Neural cell (in vitro differentiated cells): ENCODE measurements around the gene PDCD1LG2. TPM values are rescaled to one million over a fixed set of nuclear protein-coding genes. Genes with fewer than 3 reads are reported as not detected.

Experiments
- H2AFZ ChIP-seq: fragments of 200-600, 300-800 bp; sonication (generic), shearing (Covaris generic); 2 replicates; pipeline ENCODE4 v1.6.0; 2014; ENCODE audit warnings: low read depth, mild to moderate bottlenecking, antibody characterized with exemption, low read length, moderate library complexity
- H3F3A ChIP-seq: fragments of 200-600 bp; shearing (Covaris generic); 2 replicates; pipeline ENCODE4 v1.6.1; 2016; ENCODE audit warnings: mild to moderate bottlenecking, moderate library complexity, mixed read lengths, antibody characterized with exemption, low read length; ENCODE audit not compliant: insufficient read depth, poor library complexity, severe bottlenecking
- H3K27ac ChIP-seq: fragments of 200-600, 300-800 bp; sonication (generic), shearing (Covaris generic); 2 replicates; pipeline ENCODE4 v1.5.1; 2014; ENCODE audit warnings: mild to moderate bottlenecking, low read length, moderate library complexity
- H3K27me3 ChIP-seq: fragments of 300-800, 200-600 bp; sonication (generic), shearing (Covaris generic); 2 replicates; pipeline ENCODE4 v1.6.0; 2014; ENCODE audit warnings: mild to moderate bottlenecking, low read depth, low read length, moderate library complexity; ENCODE audit not compliant: insufficient read depth
- H3K36me3 ChIP-seq: fragments of 300-800, 200-600 bp; sonication (generic), shearing (Covaris generic); 2 replicates; pipeline ENCODE4 v1.5.1; 2014; ENCODE audit warnings: mild to moderate bottlenecking, antibody characterized with exemption, low read length, moderate library complexity; ENCODE audit not compliant: insufficient read depth
- H3K4me2 ChIP-seq: fragments of 300-800, 200-600 bp; sonication (generic), shearing (Covaris generic); 2 replicates; pipeline ENCODE4 v1.6.0; 2014; ENCODE audit warnings: mild to moderate bottlenecking, low read length
- H3K4me3 ChIP-seq: fragments of 300-800, 200-600 bp; sonication (generic), shearing (Covaris generic); 2 replicates; pipeline ENCODE4 v1.5.1; 2014; ENCODE audit warnings: mild to moderate bottlenecking, low read length, moderate library complexity
- H3K79me2 ChIP-seq: fragments of 200-600 bp; shearing (Covaris generic); replicated peaks from 2 replicates; pipeline ENCODE4 v1.6.0; 2014; ENCODE audit warnings: mild to moderate bottlenecking, low read length, moderate library complexity; ENCODE audit not compliant: insufficient read depth
- H3K9ac ChIP-seq: fragments of 300-800, 200-600 bp; sonication (generic), shearing (Covaris generic); 2 replicates; pipeline ENCODE4 v1.6.1; 2016; ENCODE audit warnings: mild to moderate bottlenecking, low read length, mixed read lengths
- H3K9me2 ChIP-seq: fragments of 200-600 bp; shearing (Covaris generic); 2 replicates; pipeline ENCODE4 v1.6.1; 2016; ENCODE audit warnings: mild to moderate bottlenecking, low read length, mixed read lengths; ENCODE audit not compliant: insufficient read depth
- H3K9me3 ChIP-seq: fragments of 200-600, 300-800 bp; sonication (generic), shearing (Covaris generic); 2 replicates; pipeline ENCODE4 v1.6.1; 2016; ENCODE audit warnings: mild to moderate bottlenecking, mixed run types, low read length, moderate library complexity, mixed read lengths
- H4K20me1 ChIP-seq: fragments of 200-600 bp; shearing (Covaris generic); 2 replicates; pipeline ENCODE4 v1.6.1; 2016; ENCODE audit warnings: mild to moderate bottlenecking, mixed run types; ENCODE audit not compliant: insufficient read depth
- CTCF ChIP-seq: fragments of 450-650 bp; IDR thresholded peaks from 2 replicates; pipeline ENCODE4 v1.5.1; 2014; ENCODE audit warnings: antibody characterized with exemption, mild to moderate bottlenecking, moderate library complexity; ENCODE audit not compliant: poor library complexity, severe bottlenecking
- EZH2 ChIP-seq: fragments of 200-600, 300-800 bp; shearing (Covaris generic), sonication (generic); IDR thresholded peaks from 2 replicates; pipeline ENCODE4 v1.6.1; 2014; ENCODE audit warnings: antibody characterized with exemption, low read length, borderline replicate concordance, mild to moderate bottlenecking; ENCODE audit not compliant: insufficient read depth, poor library complexity, severe bottlenecking
- MXI1 ChIP-seq: fragments of 450-650 bp; conservative IDR thresholded peaks from 2 replicates; pipeline ENCODE4 v1.6.1; 2014; ENCODE audit warnings: antibody characterized with exemption, mild to moderate bottlenecking; ENCODE audit not compliant: poor library complexity, severe bottlenecking
- RAD21 ChIP-seq: fragments of 450-650 bp; conservative IDR thresholded peaks from 2 replicates; pipeline ENCODE4 v1.6.1; 2014; ENCODE audit warnings: antibody characterized with exemption, mild to moderate bottlenecking, moderate library complexity
- REST ChIP-seq: IDR thresholded peaks from 2 replicates; pipeline ENCODE4 v1.6.1; 2012; ENCODE audit warnings: borderline replicate concordance
- SMC3 ChIP-seq: fragments of 450-650 bp; conservative IDR thresholded peaks from 2 replicates; pipeline ENCODE4 v1.6.1; 2014; ENCODE audit warnings: antibody characterized with exemption, mild to moderate bottlenecking, moderate library complexity; ENCODE audit not compliant: poor library complexity
- TAF1 ChIP-seq: IDR thresholded peaks from 2 replicates; pipeline ENCODE4 v1.6.1; 2012; ENCODE audit warnings: low read depth
- polyA plus RNA-seq: library from polyadenylated mRNA; depleted of rRNA; stranded (reverse); fragments of >200 nt; gene quantifications from 2 replicates; pipeline ENCODE4 v1.2.3, GENCODE V29; 2014

Gene PDCD1LG2
- polyA plus RNA-seq, 1 donor from 2014 or later, result not detected

DNA sequence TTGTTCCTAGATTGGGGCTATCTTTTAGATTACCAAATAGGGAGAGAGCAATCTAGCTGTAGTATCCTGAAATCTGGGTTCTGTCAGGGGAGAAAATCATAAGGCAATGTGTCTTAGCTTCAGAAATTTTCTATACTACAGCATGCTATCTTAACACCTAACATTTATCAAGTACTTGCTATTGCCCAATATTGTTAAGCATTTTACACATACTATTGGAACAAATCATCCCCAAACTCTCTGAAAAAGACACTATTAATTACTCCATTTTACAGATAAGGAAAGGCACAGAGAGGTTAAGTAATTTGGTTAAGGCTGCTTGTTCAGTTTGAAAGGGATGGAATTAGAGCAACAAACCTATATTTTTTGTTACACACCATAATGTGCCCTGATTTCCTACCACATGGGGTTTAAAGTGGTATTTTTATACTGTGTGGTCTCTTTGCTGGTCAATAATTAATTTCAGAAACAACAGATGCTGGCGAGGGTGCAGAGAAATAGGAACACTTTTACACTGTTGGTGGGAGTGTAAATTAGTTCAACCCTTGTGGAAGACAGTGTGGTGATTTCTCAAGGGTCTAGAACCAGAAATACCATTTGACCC, 61.4 kb downstream of the PDCD1LG2 start:
- no peak overlapping the region for H3K27ac ChIP-seq
- H3K9me3 ChIP-seq, result no peaks in the 10 kb centered on the region
- H3K27me3 ChIP-seq, result no peaks in the 10 kb centered on the region
- no peaks in the 10 kb centered on the region for H3K9me2 ChIP-seq
- no peaks in the 10 kb centered on the region for H3K79me2 ChIP-seq
- H3K4me3 ChIP-seq, result no peak overlapping the region
- no peaks in the 10 kb centered on the region for H3F3A ChIP-seq
- H4K20me1 ChIP-seq, result no peaks in the 10 kb centered on the region
- H3K36me3 ChIP-seq, result no peaks in the 10 kb centered on the region
- no peak overlapping the region for H3K4me2 ChIP-seq
- H3K9ac ChIP-seq, result no peak overlapping the region
- no peak overlapping the region for H2AFZ ChIP-seq
- TF ChIP-seq CTCF (no peak), REST (no peak), SMC3 (no peak), RAD21 (no peak), TAF1 (no peak), MXI1 (no peak), EZH2 (no peak)

GRCh38 chr9:5574097-5574496, 63.8 kb downstream of the PDCD1LG2 start:
- Histone ChIP-seq H3K9me2 (no peaks in the 10 kb centered on the region), H3K4me2 (no peak overlapping the region), H3K79me2 (no peaks in the 10 kb centered on the region), H3K27me3 (no peaks in the 10 kb centered on the region), H3K4me3 (no peak overlapping the region), H2AFZ (no peak overlapping the region), H3K9ac (no peak overlapping the region), H3F3A (no peaks in the 10 kb centered on the region), H4K20me1 (no peaks in the 10 kb centered on the region), H3K9me3 (no peaks in the 10 kb centered on the region), H3K27ac (no peak overlapping the region), H3K36me3 (no peaks in the 10 kb centered on the region)
- TF ChIP-seq REST (no peak), RAD21 (no peak), TAF1 (no peak), SMC3 (no peak)
